Kidney capillary endothelial cell (primary cell): ENCODE measurements around the gene ABR.
"Not testable (repeated sequence)": the region's sequence is repeated elsewhere in the genome, so short reads cannot be mapped to it uniquely, and the experiment has no call there.

Experiments used
- DNase-seq: peaks from one replicate; pipeline ENCODE4 v3.0.0-alpha.2; 2018; ENCODE audit warnings: low spot score

Gene ABR

DNA sequence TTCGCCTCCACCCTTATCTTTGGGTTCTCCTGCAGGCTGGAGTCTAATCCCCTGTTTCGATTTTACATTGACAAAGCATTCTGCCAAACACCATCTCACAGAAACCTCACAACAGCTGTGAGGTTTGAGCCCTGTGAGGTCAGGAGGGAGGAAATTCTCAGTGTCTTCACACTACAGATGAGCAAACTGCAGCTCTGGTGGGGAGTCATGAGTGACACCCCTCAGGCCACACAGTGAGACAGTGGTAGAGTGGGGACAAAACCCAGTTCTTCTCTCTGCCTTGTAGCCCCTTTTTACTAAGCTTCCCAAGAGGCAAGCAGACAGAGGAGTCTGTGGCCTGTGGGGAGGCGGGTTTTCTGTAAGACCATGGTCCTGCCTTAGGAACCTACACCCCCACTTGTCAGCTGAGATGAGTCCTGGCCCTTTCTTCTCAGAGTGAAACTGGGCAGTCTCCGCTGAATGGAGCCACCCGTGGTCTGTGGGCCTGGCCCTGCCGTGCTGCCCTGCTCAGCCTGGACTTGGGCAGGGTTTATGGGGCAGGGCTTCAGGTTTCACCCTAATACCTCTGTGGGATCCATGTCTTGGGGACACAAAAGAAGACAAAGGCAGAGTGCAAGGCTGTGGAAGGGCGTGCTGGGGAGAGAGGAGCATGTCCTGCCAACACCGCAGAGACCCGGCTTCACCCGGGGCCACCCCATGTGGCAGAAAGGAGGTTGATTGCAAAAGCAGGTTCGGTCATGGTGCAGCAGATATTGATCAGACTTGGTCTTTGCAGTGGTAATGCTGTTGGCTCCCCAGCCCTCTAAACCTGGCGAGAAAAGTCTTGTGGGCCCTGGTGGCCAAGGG is 59.0 kb downstream of the ABR start:
- no peak for DNase-seq

- no peak for DNase-seq
Observed at GRCh38 chr17:1119924-1120323, 59.9 kb downstream of the ABR start.

DNA sequence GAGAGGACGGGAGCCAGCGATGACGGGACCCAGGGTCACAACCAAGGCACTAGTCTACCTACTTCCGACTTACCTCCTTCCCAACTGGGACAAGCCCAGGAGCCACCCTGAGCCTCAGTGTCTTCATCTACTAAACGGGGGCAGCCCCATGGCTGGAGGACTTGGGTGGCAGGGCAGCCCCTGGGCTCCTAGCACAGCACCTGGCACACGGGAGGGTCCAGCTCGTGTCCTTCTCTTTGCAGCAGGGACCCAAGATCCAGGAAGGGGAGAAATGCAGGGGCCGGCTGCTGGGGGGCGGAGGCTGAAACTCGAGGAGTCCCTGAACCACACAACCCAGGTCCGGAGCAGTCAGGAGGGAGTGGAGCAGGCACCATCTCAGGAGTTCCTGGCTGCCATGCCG is 63.2 kb downstream of the ABR start:
- DNase-seq: no peak

DNA sequence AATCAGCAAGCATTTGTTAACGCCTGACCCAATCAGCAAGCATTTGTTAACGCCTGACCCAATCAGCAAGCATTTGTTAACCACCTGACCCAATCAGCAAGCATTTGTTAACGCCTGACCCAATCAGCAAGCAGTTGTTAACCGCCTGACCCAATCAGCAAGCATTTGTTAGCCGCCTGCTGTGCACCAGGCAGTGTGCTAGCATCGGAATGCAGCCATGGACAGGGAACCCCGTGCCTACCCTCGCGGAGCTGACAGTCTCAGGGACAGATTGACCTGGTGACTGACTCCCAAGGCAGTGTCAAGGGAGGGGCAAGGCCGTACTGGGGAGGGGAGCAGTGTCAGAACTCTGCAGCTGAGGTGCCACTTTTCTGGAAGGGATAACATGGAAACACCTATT is 66.9 kb downstream of the ABR start:
- DNase-seq: no peak

DNA sequence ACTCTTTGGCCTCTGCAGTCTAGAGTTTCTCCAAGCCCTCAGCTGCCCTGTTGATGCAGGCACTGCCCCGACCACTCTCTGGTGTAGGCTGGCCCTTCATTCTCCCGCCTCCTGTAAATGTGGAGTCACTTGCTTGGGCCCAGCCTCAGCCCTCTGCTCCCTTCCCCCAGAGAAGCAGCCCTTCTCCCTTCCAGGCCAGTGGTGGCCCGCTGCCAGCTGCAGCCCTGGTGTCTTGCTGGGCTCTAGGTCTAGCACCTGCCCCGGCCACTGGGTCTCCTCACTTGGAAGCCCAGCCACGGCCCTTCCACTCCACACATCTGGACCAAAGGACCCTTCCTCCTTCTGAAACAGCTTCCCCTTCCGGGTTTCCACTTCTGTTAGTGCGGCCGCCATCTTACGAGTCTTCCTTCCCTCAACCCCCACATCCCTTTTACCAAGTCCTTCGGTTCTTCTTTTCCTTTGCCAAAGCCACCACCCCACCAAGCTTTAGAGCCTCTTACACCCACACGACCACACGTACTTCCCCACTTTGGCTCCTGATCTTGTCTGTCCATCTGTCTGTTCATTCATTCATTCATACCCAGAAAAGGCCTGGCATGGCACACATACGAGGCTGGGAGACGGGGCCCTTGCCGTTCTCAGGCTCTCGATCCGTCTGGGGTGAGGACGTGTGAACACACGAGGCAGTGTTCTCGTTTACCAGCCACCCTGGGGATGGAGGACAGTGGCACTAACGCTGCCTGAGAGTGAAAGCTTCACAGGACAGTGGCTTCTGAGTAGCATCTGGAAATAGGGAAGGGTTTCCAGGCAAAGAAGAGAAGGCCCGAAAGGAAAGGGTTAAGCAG is 68.0 kb downstream of the ABR start:
- no peak for DNase-seq

- peak; percentile 91 for DNase-seq
Observed at GRCh38 chr17:1110862-1111598, 68.8 kb downstream of the ABR start.

DNA sequence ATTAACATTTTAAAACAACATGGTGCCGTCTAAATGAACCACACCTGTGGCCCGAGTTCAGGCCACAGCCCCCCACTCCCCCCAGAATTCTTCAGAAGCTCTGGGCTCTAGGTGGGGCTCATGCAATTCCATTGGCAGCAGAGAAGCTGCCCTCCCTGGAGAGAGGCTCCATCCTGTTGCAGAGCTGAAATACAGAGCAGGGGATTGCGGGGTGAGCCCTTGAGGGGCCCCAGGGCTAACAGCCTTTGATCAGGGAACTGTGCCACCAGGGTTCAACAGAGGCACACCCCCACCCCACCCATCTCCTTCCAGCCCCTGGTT is 69.3 kb downstream of the ABR start:
- DNase-seq: no peak

- no peak for DNase-seq
Observed at GRCh38 chr17:1109606-1110540, 69.9 kb downstream of the ABR start.

GRCh38 chr17:1108765-1109605 is 70.8 kb downstream of the ABR start:
- DNase-seq: no peak

- no peak for DNase-seq
Observed at GRCh38 chr17:1108478-1108764, 71.4 kb downstream of the ABR start.

DNA sequence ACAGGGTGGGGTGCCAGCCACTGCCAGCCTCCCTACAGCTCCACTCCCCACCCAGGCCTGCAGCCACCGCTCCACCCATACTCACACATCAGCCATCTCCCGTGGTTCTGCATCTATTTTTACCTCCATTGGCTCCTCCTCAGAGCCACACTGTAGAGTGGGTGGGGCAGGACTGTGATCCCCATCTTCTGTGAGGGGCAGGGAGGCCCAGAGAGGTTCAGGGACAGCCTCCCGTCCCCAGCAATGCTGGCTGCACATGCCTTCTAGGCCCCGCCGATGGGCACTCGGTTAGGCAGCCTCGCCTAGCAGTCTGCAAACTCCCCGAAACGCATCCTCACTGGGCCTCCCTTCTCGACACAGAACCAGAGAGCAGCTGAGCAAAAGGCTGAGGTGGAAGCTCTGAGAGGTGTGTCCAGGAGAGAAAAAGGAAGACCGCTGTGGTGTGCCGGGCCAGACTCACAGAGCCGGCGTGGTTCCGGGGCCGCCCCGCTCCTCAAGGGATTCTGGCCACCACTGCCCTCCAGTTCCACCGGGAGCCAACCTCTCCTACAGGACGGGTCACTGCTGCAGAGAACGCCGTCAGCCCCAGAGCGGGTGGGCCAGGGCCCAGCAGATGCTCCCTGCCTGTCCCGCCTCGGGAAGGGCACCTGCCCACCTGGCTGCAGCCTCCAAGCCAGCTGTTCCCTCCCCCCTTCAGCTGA is 71.9 kb downstream of the ABR start:
- no peak for DNase-seq

GRCh38 chr17:1107083-1107776 is 72.6 kb downstream of the ABR start:
- no peak for DNase-seq

GRCh38 chr17:1104222-1104621 is 75.6 kb downstream of the ABR start:
- no peak for DNase-seq

- no peak for DNase-seq
Observed at GRCh38 chr17:1100382-1100781, 79.4 kb downstream of the ABR start.

- DNase-seq: no peak
Observed at GRCh38 chr17:1099242-1099641, 80.5 kb downstream of the ABR start.

GRCh38 chr17:1097972-1098744 is 81.6 kb downstream of the ABR start:
- DNase-seq: not testable (repeated sequence)

DNA sequence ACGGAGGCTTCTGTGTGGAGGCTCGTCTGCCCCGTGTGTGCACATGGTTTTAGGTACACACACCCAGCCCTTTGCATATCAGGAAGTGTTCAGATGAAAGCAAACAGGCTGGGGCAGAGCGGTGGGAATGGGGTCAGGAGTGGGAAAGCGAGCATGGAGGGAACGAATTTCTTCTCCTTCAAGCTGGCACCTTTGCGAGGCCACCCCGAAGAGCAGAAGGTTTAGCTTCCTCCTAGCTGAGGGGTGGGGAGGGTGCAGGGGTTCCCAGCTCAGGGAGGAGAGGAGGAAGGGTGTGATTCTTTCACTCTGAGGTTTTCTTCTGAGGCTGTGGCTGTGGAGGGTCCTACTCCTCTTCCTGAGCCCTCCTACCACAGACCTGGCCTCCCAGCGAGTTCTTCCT is 83.6 kb downstream of the ABR start:
- no peak for DNase-seq

GRCh38 chr17:1095853-1096173 is 84.0 kb downstream of the ABR start:
- no peak for DNase-seq
